ENCODE measurements around the gene NPS. TPM values are rescaled to one million over a fixed set of nuclear protein-coding genes. Genes with fewer than 3 reads are reported as not detected.

The NPS gene
- total RNA-seq, 1 donor from 2014 or later = not detected

GRCh38 chr10:127556916-127557315, 7.8 kb downstream of the NPS start:
- intact Hi-C loops (cut with micrococcal nuclease) = no loop called here

DNA sequence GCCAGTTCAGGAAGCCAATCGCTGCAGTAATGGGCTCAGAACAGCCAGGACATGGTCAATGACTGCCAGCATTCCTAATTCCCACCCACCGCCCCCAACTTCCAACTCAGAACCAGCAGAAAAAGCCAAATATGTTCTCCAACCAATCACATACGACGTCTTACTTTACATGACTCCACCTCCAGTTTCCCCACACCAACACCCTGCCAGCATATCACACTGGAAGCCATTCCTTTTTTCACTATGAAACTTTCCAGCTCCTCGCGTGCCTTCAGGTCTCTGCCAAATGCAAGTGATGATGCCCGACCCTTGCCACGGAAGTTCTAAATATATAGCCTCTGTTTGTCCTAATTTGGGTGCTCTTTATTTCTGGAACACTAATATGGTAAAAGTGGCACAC, 12.5 kb downstream of the NPS start:
- intact Hi-C loops (cut with micrococcal nuclease) = loop anchor here (10.0 kb wide), 1 partner anchor 293 kb away; no protein-coding TSS in a partner anchor

- intact Hi-C loops (cut with micrococcal nuclease) = loop anchor here (10.0 kb wide), 1 partner anchor 291 kb away; no protein-coding TSS in a partner anchor
Observed at GRCh38 chr10:127563718-127564553, 14.8 kb downstream of the NPS start.

- intact Hi-C loops (cut with micrococcal nuclease) = loop anchor here (10.0 kb wide), 1 partner anchor 290 kb away; no protein-coding TSS in a partner anchor
Observed at GRCh38 chr10:127564644-127565043, 15.5 kb downstream of the NPS start.

- intact Hi-C loops (cut with micrococcal nuclease) = loop anchor here (10.0 kb wide), 1 partner anchor 289 kb away; no protein-coding TSS in a partner anchor
Observed at GRCh38 chr10:127565583-127565982, 16.5 kb downstream of the NPS start.

DNA sequence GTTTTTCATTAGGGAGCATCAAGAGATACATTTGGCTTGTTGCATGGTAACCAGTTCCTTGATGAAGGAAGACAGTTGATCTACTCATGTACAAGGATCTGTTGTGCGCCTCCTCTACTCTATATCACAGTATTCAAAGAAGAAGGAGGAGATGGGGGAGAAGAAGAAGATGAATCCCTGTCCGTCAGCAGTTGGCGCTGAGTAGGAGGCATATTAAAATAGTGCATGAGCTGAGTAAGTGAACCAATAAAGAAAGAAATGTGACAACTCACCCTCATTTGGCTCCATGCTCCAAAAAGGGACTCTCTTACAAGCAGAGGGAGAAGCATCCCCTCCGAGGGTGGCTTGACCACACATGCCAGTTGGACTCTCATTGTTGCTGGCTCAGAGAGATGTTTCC, 20.1 kb downstream of the NPS start:
- intact Hi-C loops (cut with micrococcal nuclease) = loop anchor here (10.0 kb wide), 1 partner anchor 286 kb away; no protein-coding TSS in a partner anchor

- intact Hi-C loops (cut with micrococcal nuclease) = no loop called here
Observed at GRCh38 chr10:127570036-127570435, 20.9 kb downstream of the NPS start.

DNA sequence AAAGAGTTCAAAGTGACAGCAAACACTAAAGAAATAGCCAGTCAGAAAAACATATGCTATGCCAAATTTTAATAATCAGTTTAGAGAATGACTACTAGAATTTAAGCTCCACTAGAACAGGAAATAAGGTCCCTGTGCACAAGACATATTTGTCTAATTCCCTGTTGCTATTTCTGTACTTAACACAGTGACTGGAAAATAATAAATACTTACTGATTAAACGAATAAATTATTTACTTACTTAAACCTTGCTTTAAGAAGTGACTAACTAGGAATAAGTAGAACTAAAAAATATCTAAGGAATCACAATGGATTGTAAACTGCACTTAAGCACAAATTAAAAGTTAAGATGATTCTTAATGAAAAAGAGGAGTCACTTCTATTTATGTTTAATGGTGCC, 22.3 kb downstream of the NPS start:
- intact Hi-C loops (cut with micrococcal nuclease) = no loop called here

- intact Hi-C loops (cut with micrococcal nuclease) = no loop called here
Observed at GRCh38 chr10:127576051-127576450, 26.9 kb downstream of the NPS start.

DNA sequence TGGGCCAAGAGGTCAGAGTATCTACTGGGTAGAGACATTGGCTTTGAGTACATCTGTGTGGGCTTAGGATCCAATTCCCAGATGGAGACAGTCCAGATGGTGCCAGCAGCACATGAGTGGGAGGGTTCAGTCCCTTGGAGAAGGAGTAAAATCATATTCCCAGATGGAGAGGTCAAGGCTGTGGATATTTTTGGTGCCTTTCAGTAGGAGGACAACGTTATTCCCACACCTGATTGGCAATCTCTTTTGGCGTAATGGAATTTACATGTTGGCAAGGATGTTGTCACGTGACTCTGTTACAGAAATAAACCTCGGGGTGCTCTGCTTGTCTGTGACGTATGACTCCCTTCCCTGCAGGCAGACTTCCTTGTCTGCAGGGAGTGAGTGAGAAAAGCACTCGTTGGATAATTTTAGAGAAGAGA, 27.6 kb downstream of the NPS start:
- intact Hi-C loops (cut with micrococcal nuclease) = no loop called here

- intact Hi-C loops (cut with micrococcal nuclease) = no loop called here
Observed at GRCh38 chr10:127577376-127578258, 28.5 kb downstream of the NPS start.

DNA sequence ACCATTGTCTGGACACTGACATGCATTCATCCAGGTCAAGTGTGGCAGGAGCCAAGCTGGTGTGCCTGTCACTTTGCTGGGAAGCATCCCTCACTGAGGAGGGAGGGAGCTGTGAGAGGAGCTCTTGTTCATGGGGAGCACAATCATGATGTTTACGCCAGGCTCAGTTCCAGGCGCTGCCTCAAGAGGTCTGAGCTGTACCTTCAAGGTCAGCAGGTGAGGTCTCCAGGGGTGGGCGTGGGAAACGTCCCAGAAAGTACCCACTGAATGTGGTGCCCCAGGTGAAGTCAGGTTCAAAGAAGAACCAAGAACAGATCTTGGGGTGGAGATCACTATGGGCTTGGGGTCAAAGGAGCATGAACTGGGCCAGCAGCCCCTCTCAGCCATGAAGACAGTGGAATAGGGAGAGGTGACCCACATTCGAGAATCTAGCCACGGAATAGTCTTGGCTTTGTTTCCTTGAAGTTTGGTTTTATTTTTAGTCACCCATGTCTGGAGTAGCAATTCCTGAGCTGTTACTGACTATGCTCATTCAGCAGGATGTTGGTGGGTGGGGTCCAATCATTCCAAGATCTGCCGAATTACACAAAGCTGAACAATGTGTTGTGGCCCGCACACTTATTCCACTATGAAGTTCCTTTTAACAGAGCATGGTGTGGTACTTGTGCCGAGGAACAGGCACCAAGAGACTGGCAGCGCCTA, 29.3 kb downstream of the NPS start:
- intact Hi-C loops (cut with micrococcal nuclease) = no loop called here

- intact Hi-C loops (cut with micrococcal nuclease) = no loop called here
Observed at GRCh38 chr10:127578961-127579305, 29.8 kb downstream of the NPS start.

DNA sequence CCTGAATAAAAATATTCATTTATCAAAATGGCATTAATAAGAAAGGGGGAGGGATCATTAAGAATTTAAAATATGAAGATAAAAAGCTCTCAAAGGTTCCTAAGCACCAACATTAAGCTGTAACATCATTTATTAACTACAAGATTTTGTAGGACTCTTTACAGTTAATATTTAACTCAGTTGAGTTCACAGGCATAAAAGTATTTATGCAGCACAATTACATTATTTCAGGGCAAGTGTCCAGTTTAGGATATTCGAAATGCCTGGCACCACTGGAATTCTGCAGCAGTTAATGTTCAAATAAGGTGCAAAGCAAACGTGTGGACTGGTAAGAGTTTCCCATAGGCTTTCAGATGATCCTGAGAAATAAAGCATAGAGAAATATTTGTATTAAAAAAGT, 30.5 kb downstream of the NPS start:
- intact Hi-C loops (cut with micrococcal nuclease) = no loop called here

GRCh38 chr10:127580822-127581221, 31.7 kb downstream of the NPS start:
- intact Hi-C loops (cut with micrococcal nuclease) = no loop called here

DNA sequence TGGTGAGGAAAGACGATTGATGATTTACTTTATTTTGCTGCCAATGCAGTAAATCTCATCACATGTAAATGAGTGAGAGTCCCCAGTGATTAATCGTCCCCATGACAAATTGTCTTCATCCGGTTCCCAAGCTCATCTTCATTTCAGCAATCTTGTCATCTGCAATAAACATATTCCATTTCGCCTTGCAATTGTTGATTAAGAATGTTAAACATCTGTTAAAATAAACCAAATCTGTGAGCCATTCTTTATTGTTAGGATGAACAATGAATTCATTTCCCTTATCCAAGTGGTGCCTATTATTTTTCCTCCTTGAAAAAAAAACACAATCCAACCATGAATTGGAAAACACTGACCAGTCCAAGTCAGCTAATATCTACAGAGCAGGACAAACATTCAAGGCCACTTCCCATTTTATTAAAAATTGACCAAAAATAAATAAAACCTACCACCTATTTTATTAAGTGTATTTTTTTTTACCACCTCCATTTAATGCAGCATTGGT, 36.5 kb downstream of the NPS start:
- intact Hi-C loops (cut with micrococcal nuclease) = no loop called here

- intact Hi-C loops (cut with micrococcal nuclease) = no loop called here
Observed at GRCh38 chr10:127587668-127588365, 38.7 kb downstream of the NPS start.

DNA sequence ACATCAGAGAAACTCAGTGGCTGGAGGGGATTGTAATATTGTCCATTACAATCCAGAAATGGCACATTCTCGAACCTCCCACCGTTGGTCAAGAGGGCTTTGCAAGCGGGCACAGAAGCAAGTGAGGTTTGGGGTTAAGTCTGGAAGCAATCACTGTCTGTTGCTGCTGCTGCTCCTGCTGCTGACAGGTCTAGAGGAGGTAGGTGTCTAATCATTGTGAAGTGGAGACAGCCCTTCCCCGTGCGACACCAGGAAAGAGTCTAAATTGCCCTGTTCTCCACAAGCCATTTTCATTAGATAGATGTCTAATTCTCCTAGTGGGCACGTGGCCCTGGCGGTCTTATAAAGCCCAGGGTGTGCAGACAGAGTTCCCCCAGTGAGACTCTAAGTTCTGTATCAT, 43.5 kb downstream of the NPS start:
- intact Hi-C loops (cut with micrococcal nuclease) = no loop called here

DNA sequence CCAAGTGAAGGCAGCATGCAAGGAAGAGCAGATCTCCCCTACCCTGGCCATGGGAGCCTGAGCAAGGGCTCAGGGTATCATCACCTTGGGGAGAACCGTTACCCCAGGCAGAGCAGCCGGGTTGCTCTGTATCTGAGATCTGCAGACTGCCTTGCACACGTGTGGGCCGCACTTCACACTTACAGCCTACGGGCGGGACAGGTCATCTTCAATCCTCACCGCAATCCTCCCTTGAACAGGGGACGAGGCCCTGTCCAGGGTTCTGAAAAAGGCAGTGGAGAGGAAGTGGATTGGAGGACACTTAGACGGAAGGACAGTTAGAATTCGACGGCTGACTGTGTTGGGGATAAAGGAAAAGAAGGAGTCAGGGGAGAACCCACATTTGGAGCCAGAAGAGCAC, 51.4 kb downstream of the NPS start:
- intact Hi-C loops (cut with micrococcal nuclease) = no loop called here

Data from T-helper 2 cell treated with Interferon-gamma antibody and Interleukin-4, amounts not matched to agents 100 ng/mL and 5 ng/mL, for 36 hours (primary cell).